Measurements from ENCODE around the gene TCTN2.

The TCTN2 gene

GRCh38 chr12:123645380-123645779, 25.5 kb upstream of the TCTN2 start:
- Histone ChIP-seq H3K27ac (no peak overlapping the region), H3K27me3 (replicated peaks) (no peaks in the 10 kb centered on the region), H3K36me3 (replicated peaks) (peaks cover 35% of the 10 kb centered on the region), H3K4me3 (ENCODE audit: low read depth, low read length) (no peak overlapping the region)
- DNase-seq: no peak
- in situ Hi-C loops (cut with HindIII; ENCODE audit: low pct_ligation_motif_present, low sequenced_read_pairs): no loop called here
- TF ChIP-seq, protein P1, sequence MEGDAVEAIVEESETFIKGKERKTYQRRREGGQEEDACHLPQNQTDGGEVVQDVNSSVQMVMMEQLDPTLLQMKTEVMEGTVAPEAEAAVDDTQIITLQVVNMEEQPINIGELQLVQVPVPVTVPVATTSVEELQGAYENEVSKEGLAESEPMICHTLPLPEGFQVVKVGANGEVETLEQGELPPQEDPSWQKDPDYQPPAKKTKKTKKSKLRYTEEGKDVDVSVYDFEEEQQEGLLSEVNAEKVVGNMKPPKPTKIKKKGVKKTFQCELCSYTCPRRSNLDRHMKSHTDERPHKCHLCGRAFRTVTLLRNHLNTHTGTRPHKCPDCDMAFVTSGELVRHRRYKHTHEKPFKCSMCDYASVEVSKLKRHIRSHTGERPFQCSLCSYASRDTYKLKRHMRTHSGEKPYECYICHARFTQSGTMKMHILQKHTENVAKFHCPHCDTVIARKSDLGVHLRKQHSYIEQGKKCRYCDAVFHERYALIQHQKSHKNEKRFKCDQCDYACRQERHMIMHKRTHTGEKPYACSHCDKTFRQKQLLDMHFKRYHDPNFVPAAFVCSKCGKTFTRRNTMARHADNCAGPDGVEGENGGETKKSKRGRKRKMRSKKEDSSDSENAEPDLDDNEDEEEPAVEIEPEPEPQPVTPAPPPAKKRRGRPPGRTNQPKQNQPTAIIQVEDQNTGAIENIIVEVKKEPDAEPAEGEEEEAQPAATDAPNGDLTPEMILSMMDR (IDR thresholded peaks at IDR 0.05; ENCODE audit: low read depth, low read length, missing control alignments): no peak

DNA sequence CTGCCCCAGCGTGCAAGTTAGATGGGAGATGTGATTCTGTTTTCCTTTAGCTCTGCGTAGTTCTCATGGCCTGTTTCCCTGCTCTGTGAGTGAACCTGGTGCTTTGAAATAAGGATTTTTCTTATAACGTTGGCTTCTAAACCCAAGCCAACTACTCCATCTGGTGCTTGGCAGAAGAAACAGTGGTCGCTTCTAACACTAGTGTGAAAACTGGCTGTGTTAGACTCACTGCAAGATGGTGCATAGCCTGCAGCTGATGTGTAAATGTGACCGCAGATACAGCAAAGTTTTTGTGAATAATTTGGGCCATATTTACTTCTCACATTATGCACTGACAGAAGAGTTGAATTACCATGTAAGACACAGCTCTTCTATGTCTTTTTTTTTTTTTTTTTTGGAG, 25.0 kb upstream of the TCTN2 start:
- Histone ChIP-seq H3K36me3 (replicated peaks) (peaks cover 40% of the 10 kb centered on the region), H3K27ac (no peak overlapping the region), H3K4me3 (ENCODE audit: low read depth, low read length) (no peak overlapping the region), H3K27me3 (replicated peaks) (no peaks in the 10 kb centered on the region)
- no peak for DNase-seq
- in situ Hi-C loops (cut with HindIII; ENCODE audit: low pct_ligation_motif_present, low sequenced_read_pairs): no loop called here
- TF ChIP-seq, protein P1 (IDR thresholded peaks at IDR 0.05; ENCODE audit: low read depth, low read length, missing control alignments): no peak

DNA sequence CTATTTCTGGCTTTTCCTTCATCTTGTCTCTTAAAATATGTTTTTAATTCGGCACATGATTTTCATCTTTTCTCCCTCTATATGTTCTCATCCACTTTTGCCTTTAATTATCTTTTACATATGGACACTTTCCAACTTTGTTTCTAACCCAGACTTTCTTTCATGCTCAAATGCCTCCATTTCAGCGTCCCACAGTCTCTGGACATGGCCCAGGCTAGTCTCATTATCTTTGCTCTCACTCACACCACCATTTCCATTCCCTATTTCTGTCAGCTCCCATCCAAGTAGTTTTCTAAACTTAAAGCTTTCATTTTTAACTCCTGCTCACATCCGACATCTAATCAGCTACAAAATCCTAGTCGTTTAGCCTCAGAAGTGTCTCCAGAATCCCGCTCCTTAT, 22.5 kb upstream of the TCTN2 start:
- H3K27ac ChIP-seq: no peak overlapping the region
- no peak for DNase-seq
- no peak overlapping the region for H3K4me3 ChIP-seq (ENCODE audit: low read depth, low read length)
- in situ Hi-C loops (cut with HindIII; ENCODE audit: low pct_ligation_motif_present, low sequenced_read_pairs): no loop called here
- TF ChIP-seq, protein P1 (IDR thresholded peaks at IDR 0.05; ENCODE audit: low read depth, low read length, missing control alignments): no peak
- no peaks in the 10 kb centered on the region for H3K27me3 ChIP-seq (replicated peaks)
- peaks cover 45% of the 10 kb centered on the region for H3K36me3 ChIP-seq (replicated peaks)

DNA sequence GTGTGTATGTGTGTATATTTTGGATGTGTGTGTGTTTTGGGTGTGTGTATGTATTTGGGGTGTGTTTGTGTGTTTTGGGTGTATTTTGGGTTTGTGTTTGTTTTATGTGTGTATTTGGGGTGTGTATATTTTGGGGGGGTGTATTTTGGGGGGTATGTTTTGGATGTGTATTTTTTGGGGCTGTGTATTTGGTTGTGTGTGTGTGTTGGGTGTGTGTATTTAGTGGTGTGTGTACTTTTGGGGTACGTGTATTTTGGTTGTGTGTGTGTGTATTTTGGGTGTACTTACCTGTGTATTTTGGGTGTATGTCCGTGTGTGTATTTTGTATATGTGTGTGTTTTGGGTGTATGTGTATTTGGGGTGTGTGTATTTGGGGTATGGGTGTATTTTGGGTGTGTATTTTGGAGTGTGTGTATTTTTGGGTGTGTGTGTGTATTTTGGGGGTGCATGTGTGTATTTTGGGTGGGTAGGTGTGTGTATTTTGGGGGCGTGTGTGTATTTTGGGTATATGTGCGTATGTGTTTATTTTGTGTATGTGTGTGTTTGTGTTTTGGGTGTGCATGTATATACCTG, 16.7 kb upstream of the TCTN2 start:
- in situ Hi-C loops (cut with HindIII; ENCODE audit: low pct_ligation_motif_present, low sequenced_read_pairs): no loop called here
- H3K4me3 ChIP-seq (ENCODE audit: low read depth, low read length): no peak overlapping the region
- H3K27ac ChIP-seq: no peak overlapping the region
- peaks cover 36% of the 10 kb centered on the region for H3K36me3 ChIP-seq (replicated peaks)
- TF ChIP-seq, protein P1 (IDR thresholded peaks at IDR 0.05; ENCODE audit: low read depth, low read length, missing control alignments): no peak
- no peak for DNase-seq
- H3K27me3 ChIP-seq (replicated peaks): no peaks in the 10 kb centered on the region

DNA sequence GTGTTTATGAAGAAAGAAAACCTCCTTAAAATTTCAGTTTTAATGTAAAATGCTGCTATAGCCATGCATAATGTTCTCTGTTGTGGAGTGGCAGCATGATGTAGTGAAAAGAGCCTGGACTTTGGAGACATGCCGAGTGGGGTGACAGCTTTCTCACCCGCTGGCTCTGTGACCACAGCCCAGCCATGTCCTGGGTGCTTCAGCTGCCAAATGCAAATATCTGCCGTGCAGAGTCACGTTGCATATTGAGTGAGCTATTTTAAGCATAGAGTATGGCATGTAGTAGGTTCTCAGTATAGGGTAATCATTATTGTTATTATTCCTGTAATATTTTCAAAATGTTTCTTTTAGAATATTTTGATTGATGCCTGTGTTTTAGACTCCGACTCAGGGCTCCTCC, 15.5 kb upstream of the TCTN2 start:
- Histone ChIP-seq H3K4me3 (ENCODE audit: low read depth, low read length) (no peak overlapping the region), H3K27ac (no peak overlapping the region), H3K27me3 (replicated peaks) (no peaks in the 10 kb centered on the region), H3K36me3 (replicated peaks) (peaks cover 28% of the 10 kb centered on the region)
- TF ChIP-seq, protein P1 (IDR thresholded peaks at IDR 0.05; ENCODE audit: low read depth, low read length, missing control alignments): no peak
- DNase-seq: no peak
- in situ Hi-C loops (cut with HindIII; ENCODE audit: low pct_ligation_motif_present, low sequenced_read_pairs): no loop called here

DNA sequence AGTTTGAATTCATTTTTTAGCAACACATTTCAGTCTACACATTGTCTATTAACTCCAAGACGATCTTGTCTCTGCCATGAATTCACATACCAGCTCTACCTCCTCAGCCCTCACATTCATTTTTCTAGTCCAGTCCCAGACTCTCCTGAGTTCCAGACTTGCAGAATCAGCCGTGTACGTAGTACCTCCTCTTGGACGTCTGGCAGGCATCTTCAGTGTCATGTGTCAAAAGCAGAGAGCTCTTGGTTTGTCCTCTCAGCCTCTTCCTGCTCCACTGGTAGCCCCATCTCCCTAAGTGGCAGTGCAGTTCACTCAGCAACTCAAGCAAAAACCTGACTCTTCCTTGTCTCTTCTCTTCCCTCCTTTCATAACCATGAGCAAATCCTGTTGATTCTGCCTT, 14.5 kb upstream of the TCTN2 start:
- H3K36me3 ChIP-seq (replicated peaks): peaks cover 21% of the 10 kb centered on the region
- in situ Hi-C loops (cut with HindIII; ENCODE audit: low pct_ligation_motif_present, low sequenced_read_pairs): no loop called here
- TF ChIP-seq, protein P1 (IDR thresholded peaks at IDR 0.05; ENCODE audit: low read depth, low read length, missing control alignments): no peak
- H3K4me3 ChIP-seq (ENCODE audit: low read depth, low read length): no peak overlapping the region
- H3K27me3 ChIP-seq (replicated peaks): no peaks in the 10 kb centered on the region
- no peak overlapping the region for H3K27ac ChIP-seq
- no peak for DNase-seq
